ENCODE measurements around the gene ANKRA2. TPM values are rescaled to one million over a fixed set of nuclear protein-coding genes. Genes with fewer than 3 reads are reported as not detected.

Gene ANKRA2, protein sequence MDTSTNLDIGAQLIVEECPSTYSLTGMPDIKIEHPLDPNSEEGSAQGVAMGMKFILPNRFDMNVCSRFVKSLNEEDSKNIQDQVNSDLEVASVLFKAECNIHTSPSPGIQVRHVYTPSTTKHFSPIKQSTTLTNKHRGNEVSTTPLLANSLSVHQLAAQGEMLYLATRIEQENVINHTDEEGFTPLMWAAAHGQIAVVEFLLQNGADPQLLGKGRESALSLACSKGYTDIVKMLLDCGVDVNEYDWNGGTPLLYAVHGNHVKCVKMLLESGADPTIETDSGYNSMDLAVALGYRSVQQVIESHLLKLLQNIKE
- 10 to 100 TPM; 17.5 to 18.3 TPM for total RNA-seq

DNA sequence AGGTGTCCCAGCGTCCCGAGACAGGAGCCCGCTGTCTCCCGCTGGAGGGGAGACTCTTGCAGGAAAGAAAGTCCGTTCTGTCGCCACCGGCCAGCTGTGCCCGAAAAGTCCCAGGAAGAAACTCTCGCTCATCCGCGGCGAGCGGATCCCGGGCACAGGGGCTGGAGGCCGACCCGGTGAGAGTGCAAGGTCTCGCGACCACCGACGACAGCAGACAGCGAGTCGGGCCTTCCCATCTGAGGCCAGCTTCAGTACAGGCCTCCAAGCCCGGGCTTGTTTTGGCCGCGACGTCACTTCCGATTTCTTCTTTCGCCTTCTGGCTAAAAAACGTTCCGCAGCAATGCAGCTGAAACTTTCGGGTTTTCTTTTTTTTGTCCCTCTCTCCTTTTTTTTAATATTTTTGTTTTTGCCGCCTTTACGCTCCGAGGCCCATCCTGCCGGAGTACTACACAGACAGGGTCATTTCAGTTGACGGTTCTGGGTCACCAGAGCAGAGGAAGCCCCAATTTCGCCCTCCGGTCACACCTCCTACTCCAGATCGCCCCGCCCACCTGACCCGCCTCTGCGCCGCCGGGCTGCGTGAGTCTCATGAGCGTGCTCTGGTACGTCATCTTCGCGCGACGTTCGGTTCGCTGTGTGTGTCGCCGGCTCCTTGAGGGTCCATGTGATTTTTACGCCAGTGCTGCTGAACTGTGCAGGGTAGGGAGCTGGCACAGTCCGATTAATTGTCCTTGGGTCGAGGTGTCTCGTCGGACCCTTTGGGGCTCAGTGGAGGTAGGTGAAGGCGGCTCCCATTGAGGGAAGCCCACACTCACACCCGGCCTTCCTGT is at the start of gene ANKRA2, which contains the start of gene UTP15:
TSS of gene ANKRA2 (minus strand) at position 501 of the 830 bp plus-strand sequence. CDS start 2,758 bp downstream, outside the sequence.
TSS of gene UTP15 (plus strand) at position 605 of the 830 bp plus-strand sequence. CDS start 1,602 bp downstream, outside the sequence.
- H3K27ac ChIP-seq = peak within 1 kb of the TSS; percentile 89
- H3K27me3 ChIP-seq = no peaks in the 10 kb centered on the region
- H3K4me3 ChIP-seq = peak within 1 kb of the TSS; percentile 84
- peaks cover 21% of the 10 kb centered on the region for H3K4me1 ChIP-seq
- H3K9ac ChIP-seq (ENCODE audit: low read depth in 2 of 2, low read length in 2 of 2) = peak within 1 kb of the TSS; percentile 81 to 96
- intact Hi-C loops (cut with DNase I) = no loop called here
- TF ChIP-seq, protein P1, sequence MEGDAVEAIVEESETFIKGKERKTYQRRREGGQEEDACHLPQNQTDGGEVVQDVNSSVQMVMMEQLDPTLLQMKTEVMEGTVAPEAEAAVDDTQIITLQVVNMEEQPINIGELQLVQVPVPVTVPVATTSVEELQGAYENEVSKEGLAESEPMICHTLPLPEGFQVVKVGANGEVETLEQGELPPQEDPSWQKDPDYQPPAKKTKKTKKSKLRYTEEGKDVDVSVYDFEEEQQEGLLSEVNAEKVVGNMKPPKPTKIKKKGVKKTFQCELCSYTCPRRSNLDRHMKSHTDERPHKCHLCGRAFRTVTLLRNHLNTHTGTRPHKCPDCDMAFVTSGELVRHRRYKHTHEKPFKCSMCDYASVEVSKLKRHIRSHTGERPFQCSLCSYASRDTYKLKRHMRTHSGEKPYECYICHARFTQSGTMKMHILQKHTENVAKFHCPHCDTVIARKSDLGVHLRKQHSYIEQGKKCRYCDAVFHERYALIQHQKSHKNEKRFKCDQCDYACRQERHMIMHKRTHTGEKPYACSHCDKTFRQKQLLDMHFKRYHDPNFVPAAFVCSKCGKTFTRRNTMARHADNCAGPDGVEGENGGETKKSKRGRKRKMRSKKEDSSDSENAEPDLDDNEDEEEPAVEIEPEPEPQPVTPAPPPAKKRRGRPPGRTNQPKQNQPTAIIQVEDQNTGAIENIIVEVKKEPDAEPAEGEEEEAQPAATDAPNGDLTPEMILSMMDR (IDR thresholded peaks at IDR 0.05) = no peak
- DNase-seq = peak; percentile 100
- H3K9me3 ChIP-seq = no peaks in the 10 kb centered on the region
- no peaks in the 10 kb centered on the region for H3K36me3 ChIP-seq

DNA sequence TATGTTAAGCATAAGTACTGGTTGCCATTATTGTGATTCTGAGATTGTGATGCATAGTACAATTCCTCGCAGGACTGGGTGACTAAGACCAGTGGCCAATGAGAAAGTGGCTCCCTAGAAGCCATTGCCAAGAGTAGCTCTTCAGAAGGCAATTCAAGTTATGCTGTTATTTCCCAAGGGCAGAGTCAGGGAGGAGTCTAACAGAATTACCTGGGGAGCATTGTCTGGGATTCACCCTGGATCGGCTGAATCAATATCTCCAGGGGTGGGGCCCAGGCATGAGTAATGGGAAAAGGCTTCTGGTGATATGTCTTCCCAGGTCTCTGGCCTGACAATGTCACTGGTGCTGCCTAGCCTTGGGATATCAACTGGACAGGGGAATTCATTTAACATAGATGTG is 49.6 kb upstream of the ANKRA2 start:
- Histone ChIP-seq H3K4me3 (no peak overlapping the region), H3K4me1 (no peaks in the 10 kb centered on the region), H3K36me3 (no peaks in the 10 kb centered on the region), H3K27me3 (no peaks in the 10 kb centered on the region), H3K27ac (no peak overlapping the region), H3K9ac (ENCODE audit: low read depth in 2 of 2, low read length in 2 of 2) (no peak overlapping the region), H3K9me3 (no peaks in the 10 kb centered on the region)
- intact Hi-C loops (cut with DNase I) = no loop called here
- TF ChIP-seq, protein P1 (IDR thresholded peaks at IDR 0.05) = no peak
- DNase-seq = peak; percentile 34

DNA sequence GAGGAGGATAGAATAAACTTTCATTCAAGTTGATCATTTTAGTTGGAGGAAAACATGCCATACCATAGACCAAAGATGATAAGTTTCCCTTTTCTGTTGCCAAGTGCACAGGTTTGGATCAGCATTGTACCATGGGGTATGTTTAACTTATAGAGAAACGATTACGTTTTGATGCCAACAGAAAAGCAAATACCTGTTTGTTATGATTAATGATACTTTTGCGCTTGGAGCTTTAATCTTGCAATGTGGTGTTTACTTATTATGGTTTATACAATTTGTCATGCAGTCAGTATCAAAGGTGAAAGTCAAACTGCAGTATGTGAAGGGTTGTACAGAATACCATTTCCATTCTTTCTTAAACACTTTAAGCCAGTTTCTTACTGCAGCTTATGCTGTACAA is 47.4 kb upstream of the ANKRA2 start:
- no peaks in the 10 kb centered on the region for H3K4me1 ChIP-seq
- H3K27ac ChIP-seq = no peak overlapping the region
- no peak overlapping the region for H3K4me3 ChIP-seq
- H3K27me3 ChIP-seq = no peaks in the 10 kb centered on the region
- intact Hi-C loops (cut with DNase I) = no loop called here
- no peaks in the 10 kb centered on the region for H3K9me3 ChIP-seq
- TF ChIP-seq, protein P1 (IDR thresholded peaks at IDR 0.05) = no peak
- no peak overlapping the region for H3K9ac ChIP-seq (ENCODE audit: low read depth in 2 of 2, low read length in 2 of 2)
- H3K36me3 ChIP-seq = no peaks in the 10 kb centered on the region
- no peak for DNase-seq

DNA sequence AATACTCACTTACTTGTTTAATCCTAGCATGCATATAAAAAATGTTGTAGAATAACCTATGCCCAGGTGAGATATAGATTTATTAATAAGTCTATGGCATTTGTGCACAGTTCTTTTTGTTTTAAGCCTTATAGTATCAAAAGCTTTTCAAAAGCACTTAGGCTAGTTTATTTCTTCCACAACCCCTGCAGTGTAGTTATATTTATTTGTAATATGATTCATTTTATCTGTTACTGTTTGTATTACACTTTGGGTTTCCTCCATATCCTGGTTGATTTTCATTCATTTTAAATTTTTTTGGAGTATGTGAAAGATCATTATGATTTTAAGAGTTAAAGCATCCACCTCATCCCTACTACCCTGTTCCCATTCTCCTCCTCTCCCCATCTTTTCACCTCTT is 41.8 kb upstream of the ANKRA2 start:
- H3K27me3 ChIP-seq = no peaks in the 10 kb centered on the region
- no peak for DNase-seq
- no peak overlapping the region for H3K9ac ChIP-seq (ENCODE audit: low read depth in 2 of 2, low read length in 2 of 2)
- no peaks in the 10 kb centered on the region for H3K4me1 ChIP-seq
- no peak overlapping the region for H3K4me3 ChIP-seq
- intact Hi-C loops (cut with DNase I) = no loop called here
- no peak overlapping the region for H3K27ac ChIP-seq
- H3K36me3 ChIP-seq = no peaks in the 10 kb centered on the region
- TF ChIP-seq, protein P1 (IDR thresholded peaks at IDR 0.05) = no peak
- no peaks in the 10 kb centered on the region for H3K9me3 ChIP-seq

DNA sequence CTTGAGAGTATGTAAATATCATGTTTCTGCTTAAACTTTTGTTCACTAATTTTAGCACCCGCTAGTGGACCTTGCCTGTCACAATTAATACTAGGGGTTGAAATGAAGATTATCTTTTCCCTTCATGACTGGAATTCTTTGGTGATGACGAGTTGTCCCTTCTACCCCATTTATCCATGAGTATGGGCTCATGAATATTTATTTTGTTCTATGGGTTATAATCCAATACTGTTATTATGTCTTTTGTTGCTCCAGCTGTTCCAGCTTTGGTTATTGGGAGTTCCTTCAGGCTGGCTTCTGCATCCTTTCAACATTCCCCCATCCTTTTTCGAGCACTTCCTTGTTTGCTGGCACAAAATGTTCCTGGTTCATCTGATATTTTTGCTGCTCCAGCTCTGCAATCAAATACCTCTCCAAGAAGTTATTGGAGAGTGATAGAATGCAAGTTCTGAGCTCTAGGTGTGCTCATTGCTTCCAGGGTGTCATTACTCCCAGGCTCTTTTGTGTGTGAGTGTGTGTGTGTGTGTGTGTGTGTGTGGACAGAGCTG is 40.8 kb upstream of the ANKRA2 start:
- DNase-seq = no peak
- H3K27me3 ChIP-seq = no peaks in the 10 kb centered on the region
- TF ChIP-seq, protein P1 (IDR thresholded peaks at IDR 0.05) = no peak
- no peak overlapping the region for H3K9ac ChIP-seq (ENCODE audit: low read depth in 2 of 2, low read length in 2 of 2)
- no peaks in the 10 kb centered on the region for H3K36me3 ChIP-seq
- H3K9me3 ChIP-seq = no peaks in the 10 kb centered on the region
- no peak overlapping the region for H3K4me3 ChIP-seq
- intact Hi-C loops (cut with DNase I) = no loop called here
- H3K4me1 ChIP-seq = no peaks in the 10 kb centered on the region
- H3K27ac ChIP-seq = no peak overlapping the region
